GM12878 (cell line): ENCODE results near the gene CHAF1A. TPM values are rescaled to one million over a fixed set of nuclear protein-coding genes. Genes with fewer than 3 reads are reported as not detected.
A peak's percentile ranks its signal among the peaks of the same experiment; 100 is the strongest.

ENCODE experiments used
- ATAC-seq: fragments of 200-7000 bp; cut with Tn5 transposase; 3 replicates; pipeline ENCODE4 v1.9.1; 2020; ENCODE audit warnings: mild to moderate bottlenecking, moderate library complexity
- BruUV-seq: library from RNA; stranded (reverse); fragments of 400-500 nt; replicated peaks from 2 replicates; lab custom pipeline; 2021; lab: Mats Ljungman, UMichigan
- CTCF ChIA-PET: fragments of 300-600 bp; sonication (Branson Sonifier 250); formaldehyde crosslinking; extraction: SDS; loops from one replicate; lab custom pipeline; 2021; ENCODE audit warnings: inconsistent platforms; lab: Yijun Ruan, JAX
- POLR2A ChIA-PET: fragments of 350-600 bp; formaldehyde crosslinking; extraction: SDS; loops from one replicate; lab custom pipeline; 2021; ENCODE audit warnings: inconsistent platforms; lab: Charles Lee
- RAD21 ChIA-PET: fragments of 300-600 bp; sonication (Branson Sonifier 250); formaldehyde crosslinking; loops from one replicate; lab custom pipeline; 2023; ENCODE audit warnings: antibody characterized with exemption; ENCODE audit not compliant: unreplicated experiment; lab: Charles Lee
- SMC1A ChIA-PET: fragments of 300-600 bp; sonication (Branson Sonifier 250); formaldehyde crosslinking; loops from one replicate; lab custom pipeline; 2023; ENCODE audit not compliant: unreplicated experiment, uncharacterized antibody; lab: Charles Lee
- DNase-seq: peaks from one replicate; pipeline ENCODE4 v3.0.0-alpha.2; 2011; ENCODE audit warnings: low read depth, low spot score
- FAIRE-seq: peaks from 3 replicates; lab custom pipeline; 2011; peaks lifted over from hg19 to GRCh38; lab: Jason Lieb, UNC
- H2AFZ ChIP-seq: 2 replicates; pipeline ENCODE4 v1.6.0; 2011; ENCODE audit warnings: low read depth, low read length, control low read depth; ENCODE audit not compliant: control insufficient read depth
- H3K27ac ChIP-seq: 2 replicates; pipeline ENCODE4 v1.5.1; 2011; ENCODE audit warnings: control low read depth; ENCODE audit not compliant: control insufficient read depth, insufficient read depth
- H3K27me3 ChIP-seq, 2 experiments: replicated peaks in 1 of 2; 2 replicates each; pipeline versions ENCODE4 v1.6.0 to v1.6.1; 2011; ENCODE audit warnings: low read length in 1 of 2; ENCODE audit not compliant: control insufficient read depth in 2 of 2, insufficient read depth in 2 of 2
- H3K36me3 ChIP-seq, 2 experiments: 2 replicates each; pipeline ENCODE4 v1.5.1; 2011; ENCODE audit warnings: low read length in 1 of 2; ENCODE audit not compliant: control insufficient read depth in 2 of 2, insufficient read depth in 2 of 2
- H3K4me1 ChIP-seq: 2 replicates; pipeline ENCODE4 v1.6.1; 2011; ENCODE audit warnings: mild to moderate bottlenecking, low read length, moderate library complexity, mixed read lengths; ENCODE audit not compliant: control insufficient read depth, insufficient read depth
- H3K4me2 ChIP-seq: 2 replicates; pipeline ENCODE4 v1.6.0; 2011; ENCODE audit warnings: control low read depth; ENCODE audit not compliant: control insufficient read depth, insufficient read depth
- H3K4me3 ChIP-seq: fragments of 200-600 bp; sonication (generic); 2 replicates; pipeline ENCODE4 v1.5.1; 2016
- H3K79me2 ChIP-seq: 2 replicates; pipeline ENCODE4 v1.6.0; 2011; ENCODE audit warnings: low read length; ENCODE audit not compliant: control insufficient read depth, insufficient read depth
- H3K9ac ChIP-seq: 2 replicates; pipeline ENCODE4 v1.8.0; 2011; ENCODE audit warnings: low read length, control low read depth, mixed read lengths; ENCODE audit not compliant: control insufficient read depth, insufficient read depth
- H3K9me3 ChIP-seq: replicated peaks from 3 replicates; pipeline ENCODE4 v1.5.1; 2011; ENCODE audit warnings: mild to moderate bottlenecking, low read length; ENCODE audit not compliant: control insufficient read depth, insufficient read depth
- H4K20me1 ChIP-seq: 2 replicates; pipeline ENCODE4 v1.6.0; 2011; ENCODE audit not compliant: control insufficient read depth, insufficient read depth
- BCL11A ChIP-seq: IDR thresholded peaks from 2 replicates; pipeline ENCODE4 v1.6.1; 2011; ENCODE audit warnings: low read depth, low read length
- BMI1 ChIP-seq: fragments of 450-650 bp; IDR thresholded peaks from 2 replicates; pipeline ENCODE4 v1.6.1; 2016; ENCODE audit warnings: mild to moderate bottlenecking, moderate library complexity, borderline replicate concordance
- CREB1 ChIP-seq: IDR thresholded peaks from 2 replicates; pipeline ENCODE4 v1.6.1; 2012; ENCODE audit warnings: low read depth, mild to moderate bottlenecking, inconsistent platforms
- EGR1 ChIP-seq, 2 experiments: IDR thresholded peaks; 1 replicate in 1 of 2; 2 replicates in 1 of 2; pipeline ENCODE4 v1.6.1; 2011 to 2012; ENCODE audit warnings: low read depth in 2 of 2, low read length in 2 of 2, borderline replicate concordance in 1 of 2, mild to moderate bottlenecking in 1 of 2, moderate library complexity in 1 of 2
- HDAC2 ChIP-seq: fragments of 200-600 bp; sonication (generic); IDR thresholded peaks from 2 replicates; pipeline ENCODE4 v1.6.1; 2017
- JUNB ChIP-seq: IDR thresholded peaks from 2 replicates; pipeline ENCODE4 v1.6.1; 2016; ENCODE audit warnings: antibody characterized with exemption, mild to moderate bottlenecking
- MTA3 ChIP-seq: IDR thresholded peaks from 2 replicates; pipeline ENCODE4 v1.6.1; 2012; ENCODE audit warnings: low read length, inconsistent platforms, borderline replicate concordance
- NR2C1 ChIP-seq: fragments of 450-650 bp; IDR thresholded peaks from 2 replicates; pipeline ENCODE4 v1.6.1; 2017; ENCODE audit warnings: antibody characterized with exemption, mild to moderate bottlenecking, moderate library complexity
- PAX8 ChIP-seq: fragments of 450-650 bp; IDR thresholded peaks from 2 replicates; pipeline ENCODE4 v1.6.1; 2017; ENCODE audit warnings: mild to moderate bottlenecking, moderate library complexity
- PML ChIP-seq: IDR thresholded peaks from 2 replicates; pipeline ENCODE4 v1.6.1; 2012; ENCODE audit warnings: low read length, inconsistent platforms
- TAF1 ChIP-seq: IDR thresholded peaks from 2 replicates; pipeline ENCODE4 v1.6.1; 2011; ENCODE audit warnings: mild to moderate bottlenecking, low read depth, low read length, borderline replicate concordance
- WGBS: methylation state at CpG from one replicate; pipeline ENCODE4 v1.1.6; 2016; ENCODE audit warnings: low lambda C conversion rate; ENCODE audit not compliant: insufficient replicate concordance, insufficient coverage; ENCODE audit errors: missing lambda C conversion rate; 5-methylcytosine and 5-hydroxymethylcytosine counted together
- in situ Hi-C: fragments of 300-500 bp; cut with MboI; formaldehyde crosslinking; loops from 9 replicates; pipeline ENCODE4 v1.14.3; 2018; ENCODE audit warnings: mixed read lengths
- intact Hi-C: fragments of 100-400 bp; cut with micrococcal nuclease; formaldehyde crosslinking; loops from one replicate; pipeline ENCODE4 v1.14.2; 2022; ENCODE audit not compliant: unreplicated experiment
- polyA plus RNA-seq, 11 experiments: library from polyadenylated mRNA; depleted of rRNA in 4 of 11; unstranded in 6 of 11; stranded (reverse) in 5 of 11; fragments of >200 nt; fragmentation: Nextera tagmentation in 4 of 11; fragmentation: Illumina TruSeq in 1 of 11; extraction: Ambion mirVana in 4 of 11; extraction: Trizol in 1 of 11; gene quantifications; 1 replicate in 1 of 11; 2 replicates in 10 of 11; pipeline versions ENCODE4 v1.2.1 to v1.2.3, GENCODE V29; 2011 to 2016; ENCODE audit warnings: inconsistent platforms in 2 of 11, missing spikeins in 2 of 11, low read depth in 1 of 11
- total RNA-seq, 4 experiments: library from RNA; depleted of rRNA in 3 of 4; stranded (reverse); fragments of >200 nt in 3 of 4; fragmentation: Illumina TruSeq in 1 of 4; extraction: Trizol in 1 of 4; gene quantifications; 2 replicates each; pipeline versions ENCODE4 v1.2.1 to v1.2.3, GENCODE V29; 2013 to 2021
- TF ChIP-seq, protein P1 (sequence below): fragments of 450-650 bp; IDR thresholded peaks from 2 replicates; pipeline ENCODE4 v1.6.1; 2017; ENCODE audit warnings: mild to moderate bottlenecking, low read depth, inconsistent platforms; ENCODE audit not compliant: poor library complexity, severe bottlenecking
- TF ChIP-seq, protein P2 (sequence below): fragments of 450-650 bp; formaldehyde crosslinking; IDR thresholded peaks from 2 replicates; pipeline ENCODE4 v1.5.0; 2022; ENCODE audit warnings: mild to moderate bottlenecking, missing genetic modification characterization
- TF ChIP-seq, protein P3 (sequence below): IDR thresholded peaks from 2 replicates; pipeline ENCODE4 v1.6.1; 2012; ENCODE audit warnings: low read depth, low read length, improper control_type of control experiment
- TF ChIP-seq, protein P4 (sequence below): fragments of 150-350 bp; IDR thresholded peaks from 2 replicates; pipeline ENCODE4 v1.6.1; 2014; ENCODE audit warnings: mild to moderate bottlenecking, low read depth, low read length

Gene CHAF1A
- total and polyA plus RNA-seq, 10 of the 15 experiments (the other 5 are each of a cell fraction or from before 2014, with no cell fraction given) = 1.3 to 69.1 (median 34.2) TPM

DNA sequence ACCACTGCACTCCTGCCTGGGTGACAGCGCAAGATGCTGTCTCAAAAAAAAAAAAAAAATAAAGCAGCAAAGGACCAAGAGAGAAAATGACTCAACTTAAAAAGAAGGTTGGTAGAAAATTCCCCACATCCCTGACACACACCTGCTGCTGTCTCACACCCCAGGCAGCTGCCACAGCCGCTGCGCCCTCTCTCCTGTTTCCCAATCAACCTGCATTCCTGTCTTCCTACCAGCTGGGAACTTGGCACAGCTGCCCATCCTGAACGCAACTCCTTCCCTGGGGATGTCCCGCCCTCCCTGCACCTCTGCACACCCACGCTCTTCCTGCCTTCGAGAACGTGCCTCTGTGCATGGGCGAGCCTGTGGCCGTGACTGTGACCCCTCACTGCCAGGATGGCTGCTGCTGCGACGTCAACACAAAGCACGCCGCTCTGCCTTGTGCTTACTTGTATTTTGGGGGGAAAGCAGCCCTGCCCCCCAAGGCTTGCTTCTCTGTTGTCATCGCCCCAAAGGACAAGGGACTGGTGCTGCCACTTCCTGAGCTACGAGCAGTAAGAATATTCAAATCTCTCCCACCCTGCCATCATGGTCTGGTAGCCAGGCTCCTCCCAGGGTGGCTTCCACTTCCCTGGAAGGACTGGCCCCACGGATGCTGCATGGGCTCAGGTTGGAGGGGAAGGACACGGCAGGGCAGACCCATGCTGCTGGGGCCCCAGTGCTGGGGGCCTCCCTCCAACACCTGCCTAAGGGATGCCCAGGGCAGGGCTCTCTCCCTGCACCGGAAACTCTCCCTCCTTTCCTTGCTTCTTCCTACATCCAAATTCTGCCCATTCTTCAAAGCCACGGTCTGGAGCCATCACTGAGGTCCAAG lies 22.8 kb upstream of the CHAF1A start:
- in situ Hi-C loops (no loop called here), intact Hi-C loops (no loop called here)
- WGBS = 2% methylated on average over 19 of the region's 20 CpGs
- ChIA-PET SMC1A (interaction anchor here (1.2 to 4.3 kb wide), 4 partner anchors 10 to 22 kb away, joined by 3 to 24 read pairs (median 4); partner anchors contain the start of gene CHAF1A), POLR2A (interaction anchor here (0.7 to 9.4 kb wide), 7 partner anchors 10 to 150 kb away, joined by 3 to 110 read pairs (median 5); partner anchors contain the start of genes CHAF1A, EBI3 and SH3GL1), RAD21 (interaction anchor here (0.6 to 2.8 kb wide), 5 partner anchors 10 to 409 kb away, joined by 3 to 17 read pairs (median 4); partner anchors contain the start of genes CHAF1A, DAPK3, EBI3 and MPND), CTCF (interaction anchor here (0.9 to 2.1 kb wide), 7 partner anchors 9 to 113 kb away, joined by 3 to 10 read pairs (median 6); partner anchors contain the start of genes CHAF1A and SH3GL1)
- no peaks in the 10 kb centered on the region for H3K27me3 ChIP-seq
- peaks cover 5 to 8% of the 10 kb centered on the region in 2 experiments; a peak in 3 of 4 replicates for H3K36me3 ChIP-seq
- H3K9ac ChIP-seq = peak overlapping the region; percentile 76
- DNase-seq (peak; percentile 69), ATAC-seq (peak; percentile 52), FAIRE-seq (peak; percentile 23)
- H2AFZ ChIP-seq = no peak overlapping the region
- H4K20me1 ChIP-seq = no peaks in the 10 kb centered on the region
- H3K4me1 ChIP-seq = peaks cover 73% of the 10 kb centered on the region
- peak overlapping the region; percentile 64 for H3K27ac ChIP-seq
- peaks cover 81% of the 10 kb centered on the region for H3K79me2 ChIP-seq
- peak overlapping the region; percentile 53 for H3K4me3 ChIP-seq
- H3K9me3 ChIP-seq = no peaks in the 10 kb centered on the region
- BruUV-seq = no TSS peak
- H3K4me2 ChIP-seq = peak overlapping the region; percentile 67
- TF ChIP-seq TAF1 (0 out of 2 replicates have a peak, but pooled peaks have one; percentile 25), HDAC2 (no peak), JUNB (peak; percentile 24; the same call in 1 of the 2 replicates), PAX8 (no peak), EGR1 (IDR thresholded peaks at IDR 0.05; ENCODE audit: borderline replicate concordance in 1 of 2, low read depth in 2 of 2, low read length in 2 of 2) (peak in 1 of 2 experiments; percentile 88; a peak in 2 of 3 replicates), BMI1 (no peak), NR2C1 (no peak), BCL11A (peak; percentile 34; the same call in 1 of the 2 replicates), CREB1 (no peak), MTA3 (no peak), PML (no peak)
- TF ChIP-seq, protein P1, sequence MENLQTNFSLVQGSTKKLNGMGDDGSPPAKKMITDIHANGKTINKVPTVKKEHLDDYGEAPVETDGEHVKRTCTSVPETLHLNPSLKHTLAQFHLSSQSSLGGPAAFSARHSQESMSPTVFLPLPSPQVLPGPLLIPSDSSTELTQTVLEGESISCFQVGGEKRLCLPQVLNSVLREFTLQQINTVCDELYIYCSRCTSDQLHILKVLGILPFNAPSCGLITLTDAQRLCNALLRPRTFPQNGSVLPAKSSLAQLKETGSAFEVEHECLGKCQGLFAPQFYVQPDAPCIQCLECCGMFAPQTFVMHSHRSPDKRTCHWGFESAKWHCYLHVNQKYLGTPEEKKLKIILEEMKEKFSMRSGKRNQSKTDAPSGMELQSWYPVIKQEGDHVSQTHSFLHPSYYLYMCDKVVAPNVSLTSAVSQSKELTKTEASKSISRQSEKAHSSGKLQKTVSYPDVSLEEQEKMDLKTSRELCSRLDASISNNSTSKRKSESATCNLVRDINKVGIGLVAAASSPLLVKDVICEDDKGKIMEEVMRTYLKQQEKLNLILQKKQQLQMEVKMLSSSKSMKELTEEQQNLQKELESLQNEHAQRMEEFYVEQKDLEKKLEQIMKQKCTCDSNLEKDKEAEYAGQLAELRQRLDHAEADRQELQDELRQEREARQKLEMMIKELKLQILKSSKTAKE = peak; percentile 33
- TF ChIP-seq, protein P2, sequence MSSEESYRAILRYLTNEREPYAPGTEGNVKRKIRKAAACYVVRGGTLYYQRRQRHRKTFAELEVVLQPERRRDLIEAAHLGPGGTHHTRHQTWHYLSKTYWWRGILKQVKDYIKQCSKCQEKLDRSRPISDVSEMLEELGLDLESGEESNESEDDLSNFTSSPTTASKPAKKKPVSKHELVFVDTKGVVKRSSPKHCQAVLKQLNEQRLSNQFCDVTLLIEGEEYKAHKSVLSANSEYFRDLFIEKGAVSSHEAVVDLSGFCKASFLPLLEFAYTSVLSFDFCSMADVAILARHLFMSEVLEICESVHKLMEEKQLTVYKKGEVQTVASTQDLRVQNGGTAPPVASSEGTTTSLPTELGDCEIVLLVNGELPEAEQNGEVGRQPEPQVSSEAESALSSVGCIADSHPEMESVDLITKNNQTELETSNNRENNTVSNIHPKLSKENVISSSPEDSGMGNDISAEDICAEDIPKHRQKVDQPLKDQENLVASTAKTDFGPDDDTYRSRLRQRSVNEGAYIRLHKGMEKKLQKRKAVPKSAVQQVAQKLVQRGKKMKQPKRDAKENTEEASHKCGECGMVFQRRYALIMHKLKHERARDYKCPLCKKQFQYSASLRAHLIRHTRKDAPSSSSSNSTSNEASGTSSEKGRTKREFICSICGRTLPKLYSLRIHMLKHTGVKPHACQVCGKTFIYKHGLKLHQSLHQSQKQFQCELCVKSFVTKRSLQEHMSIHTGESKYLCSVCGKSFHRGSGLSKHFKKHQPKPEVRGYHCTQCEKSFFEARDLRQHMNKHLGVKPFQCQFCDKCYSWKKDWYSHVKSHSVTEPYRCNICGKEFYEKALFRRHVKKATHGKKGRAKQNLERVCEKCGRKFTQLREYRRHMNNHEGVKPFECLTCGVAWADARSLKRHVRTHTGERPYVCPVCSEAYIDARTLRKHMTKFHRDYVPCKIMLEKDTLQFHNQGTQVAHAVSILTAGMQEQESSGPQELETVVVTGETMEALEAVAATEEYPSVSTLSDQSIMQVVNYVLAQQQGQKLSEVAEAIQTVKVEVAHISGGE (CRISPR knock-in tag) = no peak
- TF ChIP-seq, protein P3, sequence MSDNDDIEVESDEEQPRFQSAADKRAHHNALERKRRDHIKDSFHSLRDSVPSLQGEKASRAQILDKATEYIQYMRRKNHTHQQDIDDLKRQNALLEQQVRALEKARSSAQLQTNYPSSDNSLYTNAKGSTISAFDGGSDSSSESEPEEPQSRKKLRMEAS = peak; percentile 87
- TF ChIP-seq, protein P4, sequence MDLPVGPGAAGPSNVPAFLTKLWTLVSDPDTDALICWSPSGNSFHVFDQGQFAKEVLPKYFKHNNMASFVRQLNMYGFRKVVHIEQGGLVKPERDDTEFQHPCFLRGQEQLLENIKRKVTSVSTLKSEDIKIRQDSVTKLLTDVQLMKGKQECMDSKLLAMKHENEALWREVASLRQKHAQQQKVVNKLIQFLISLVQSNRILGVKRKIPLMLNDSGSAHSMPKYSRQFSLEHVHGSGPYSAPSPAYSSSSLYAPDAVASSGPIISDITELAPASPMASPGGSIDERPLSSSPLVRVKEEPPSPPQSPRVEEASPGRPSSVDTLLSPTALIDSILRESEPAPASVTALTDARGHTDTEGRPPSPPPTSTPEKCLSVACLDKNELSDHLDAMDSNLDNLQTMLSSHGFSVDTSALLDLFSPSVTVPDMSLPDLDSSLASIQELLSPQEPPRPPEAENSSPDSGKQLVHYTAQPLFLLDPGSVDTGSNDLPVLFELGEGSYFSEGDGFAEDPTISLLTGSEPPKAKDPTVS = no peak
